C4-2B (cell line): ENCODE results near the gene ITPR1.

Experiments
- CTCF ChIP-seq: fragments of 450-650 bp; conservative IDR thresholded peaks from 2 replicates; pipeline ENCODE4 v1.5.1; 2017; ENCODE audit warnings: mild to moderate bottlenecking
- ZFX ChIP-seq: fragments of 450-650 bp; IDR thresholded peaks from 2 replicates; pipeline ENCODE4 v1.6.1; 2017

- TF ChIP-seq CTCF (no peak), ZFX (no peak)
Measured at GRCh38 chr3:4474683-4475490, 18.3 kb upstream of the ITPR1 start.
